GM18868 (cell line): ENCODE data around the gene RAB8A.
"Not testable (repeated sequence)": the region's sequence is repeated elsewhere in the genome, so short reads cannot be mapped to it uniquely, and the experiment has no call there.

Experiments
- ATAC-seq: cut with Tn5 transposase; IDR thresholded peaks from one replicate; pipeline ENCODE4 v1.9.1; 2021; ENCODE audit warnings: mild to moderate bottlenecking, moderate library complexity; ENCODE audit not compliant: unreplicated experiment

The RAB8A gene

GRCh38 chr19:16077984-16078758, 33.5 kb upstream of the RAB8A start:
- no peak for ATAC-seq

DNA sequence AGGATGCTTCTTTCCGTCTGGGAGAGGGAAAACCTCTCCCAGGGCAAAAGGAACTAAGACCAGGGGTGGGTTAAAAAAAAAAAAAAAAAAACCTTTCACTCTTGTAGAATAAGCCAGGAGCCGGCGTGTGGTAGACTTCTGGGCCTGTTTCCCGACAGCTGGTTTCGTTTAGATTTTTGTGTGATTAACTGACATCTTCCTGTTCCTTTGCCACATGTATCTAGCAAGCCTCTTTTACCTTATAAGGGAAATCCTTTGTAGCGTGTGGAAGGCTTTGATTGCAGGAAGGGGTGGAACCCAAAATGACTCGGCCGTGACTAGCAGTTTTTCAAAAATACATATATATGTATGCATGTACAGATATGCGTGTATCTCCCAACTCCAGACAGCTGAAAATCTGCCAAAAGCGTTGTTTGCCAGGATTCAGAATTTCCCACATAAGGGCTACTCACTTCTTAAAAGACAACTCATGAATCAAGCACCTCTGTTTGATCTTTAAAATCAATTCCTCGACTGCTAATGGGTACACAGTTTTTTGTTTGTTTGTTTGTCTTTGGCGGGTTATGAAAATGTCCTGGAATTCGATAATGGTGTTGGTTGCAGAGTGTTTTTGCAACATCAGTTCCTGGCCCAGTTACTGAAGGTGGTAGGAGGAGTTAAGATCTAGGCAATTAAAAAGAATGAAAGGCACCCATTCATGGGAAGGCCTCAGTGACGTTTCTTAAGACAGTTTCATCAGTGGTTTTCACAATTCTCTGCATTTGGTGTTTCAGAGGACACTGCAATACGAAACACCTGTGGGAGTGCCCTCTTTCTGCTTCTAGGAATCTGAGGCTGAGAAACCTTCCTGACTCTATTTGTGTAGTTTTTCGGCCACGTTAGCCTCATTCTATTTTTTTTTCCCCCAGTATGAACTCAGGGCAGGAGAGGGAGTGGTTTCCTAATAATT, 32.7 kb upstream of the RAB8A start:
- ATAC-seq: peak; percentile 37

DNA sequence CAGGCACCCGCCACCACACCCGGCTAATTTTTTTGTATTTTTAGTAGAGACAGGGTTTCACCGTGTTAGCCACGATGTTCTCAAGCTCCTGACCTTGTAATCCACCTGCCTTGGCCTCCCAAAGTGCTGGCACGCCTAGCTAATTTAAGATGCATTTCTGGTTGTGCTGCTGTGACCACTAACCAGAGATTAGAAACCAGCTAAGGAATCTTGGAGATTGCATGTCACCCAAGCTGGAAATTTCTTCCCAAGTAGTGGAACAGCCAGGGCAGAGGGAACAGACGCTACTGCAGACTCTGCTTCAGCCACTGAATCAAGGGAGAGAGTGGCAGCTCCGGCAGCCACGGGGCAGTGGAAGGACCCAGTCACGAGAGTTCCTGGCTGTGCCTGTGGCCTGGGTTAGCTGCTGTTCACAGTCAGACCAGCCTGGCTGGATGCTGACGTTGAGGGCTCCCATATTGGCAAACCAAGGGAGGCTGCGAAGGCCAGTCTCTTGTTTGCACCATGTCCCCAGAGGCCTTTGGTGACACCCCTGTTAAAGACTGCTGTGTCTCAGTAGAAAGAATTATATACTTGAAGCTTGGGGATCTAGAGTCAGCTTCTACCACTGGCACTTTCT, 27.5 kb upstream of the RAB8A start:
- no peak for ATAC-seq

- ATAC-seq: no peak
Observed at GRCh38 chr19:16085115-16085514, 26.6 kb upstream of the RAB8A start.

DNA sequence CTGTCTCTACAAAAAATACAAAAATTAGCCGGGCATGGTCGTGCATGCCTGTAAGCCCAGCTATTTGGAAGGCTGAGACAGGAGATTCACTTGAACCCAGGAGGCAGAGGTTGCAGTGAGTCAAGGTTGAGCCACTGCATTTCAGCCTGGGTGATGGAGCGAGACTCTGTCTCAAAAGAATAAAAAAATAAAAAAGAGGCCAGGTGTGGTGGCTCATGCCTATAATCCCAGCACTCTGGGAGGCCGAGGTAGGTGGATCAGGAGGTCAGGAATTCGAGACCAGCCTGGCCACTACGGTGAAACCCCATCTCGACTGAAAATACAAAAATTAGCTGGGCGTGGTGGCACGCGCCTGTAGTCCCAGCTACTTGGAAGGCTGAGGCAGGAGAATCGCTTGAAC, 24.3 kb upstream of the RAB8A start:
- ATAC-seq: not testable (repeated sequence)

DNA sequence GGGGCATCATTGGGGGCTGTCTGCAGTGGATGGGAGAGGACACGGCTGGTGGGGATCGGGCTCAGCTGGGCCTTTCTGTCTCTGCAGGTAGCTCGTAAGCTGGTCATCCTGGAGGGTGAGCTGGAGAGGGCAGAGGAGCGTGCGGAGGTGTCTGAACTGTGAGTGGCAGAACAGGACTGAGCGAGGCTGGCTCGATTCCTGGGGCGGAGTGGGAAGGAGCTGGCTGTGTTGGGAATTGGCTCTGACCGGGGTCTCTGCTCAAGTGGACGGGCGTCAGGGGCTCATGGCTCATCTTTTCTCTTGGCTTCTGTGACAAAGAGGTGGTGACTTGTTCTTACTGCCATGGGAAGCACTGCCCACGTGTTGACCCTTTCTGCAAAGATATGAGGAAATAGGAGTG, 23.7 kb upstream of the RAB8A start:
- ATAC-seq: no peak

GRCh38 chr19:16088351-16089009, 23.2 kb upstream of the RAB8A start:
- ATAC-seq: no peak

- no peak for ATAC-seq
Observed at GRCh38 chr19:16089010-16089846, 22.5 kb upstream of the RAB8A start.

GRCh38 chr19:16091546-16092475, 19.9 kb upstream of the RAB8A start:
- no peak for ATAC-seq

- no peak for ATAC-seq
Observed at GRCh38 chr19:16094360-16095070, 17.2 kb upstream of the RAB8A start.

DNA sequence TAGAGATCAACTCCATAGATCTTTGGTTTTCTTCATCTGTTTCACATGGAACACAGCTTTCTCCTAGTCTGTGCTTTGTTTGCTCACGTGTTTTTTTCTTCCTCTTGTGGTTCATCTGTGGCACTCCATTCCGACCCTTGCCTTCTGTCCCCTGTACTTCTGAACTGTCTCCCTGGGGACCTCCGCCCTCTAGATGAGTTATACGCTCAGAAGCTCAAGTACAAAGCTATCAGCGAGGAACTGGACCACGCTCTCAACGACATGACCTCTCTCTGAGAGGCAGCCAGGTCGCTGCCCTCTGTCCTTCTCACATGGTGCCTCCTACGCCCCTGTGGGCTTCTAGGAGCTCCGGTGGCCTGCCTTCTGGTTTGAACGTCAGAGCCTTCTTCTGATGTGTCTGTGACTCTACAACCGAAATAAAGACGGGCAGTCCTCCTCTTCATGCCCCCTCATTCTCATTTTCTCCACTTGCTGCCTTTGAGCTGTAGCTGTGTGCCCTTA, 16.6 kb upstream of the RAB8A start:
- ATAC-seq: no peak

DNA sequence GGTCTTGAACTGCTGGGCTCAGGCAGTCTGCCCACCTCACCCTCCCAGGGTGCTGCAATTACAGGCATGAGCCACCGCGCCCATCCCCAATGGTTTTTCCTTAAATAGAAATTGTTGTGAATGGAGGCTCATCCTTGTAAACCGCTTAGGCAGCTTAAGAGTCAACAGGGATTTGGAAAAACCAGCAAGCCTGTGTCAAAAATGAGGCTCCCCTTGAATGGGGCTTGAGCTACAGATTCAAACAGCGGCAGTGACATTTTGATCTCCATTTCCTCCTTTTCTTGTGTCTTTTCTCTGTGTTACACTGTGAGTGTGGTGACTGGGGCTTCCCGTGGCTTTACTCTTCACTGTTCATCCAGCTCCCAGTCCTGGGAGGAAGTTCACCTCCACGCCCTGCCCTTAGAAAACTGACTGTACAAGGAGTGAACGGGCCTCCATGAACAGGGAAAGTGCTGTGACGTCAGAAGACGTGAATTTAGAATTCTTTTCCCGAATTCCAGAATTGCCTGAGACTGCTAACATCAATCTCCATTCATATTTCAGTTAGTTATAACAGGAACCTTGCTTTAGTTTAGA, 15.3 kb upstream of the RAB8A start:
- ATAC-seq: no peak

DNA sequence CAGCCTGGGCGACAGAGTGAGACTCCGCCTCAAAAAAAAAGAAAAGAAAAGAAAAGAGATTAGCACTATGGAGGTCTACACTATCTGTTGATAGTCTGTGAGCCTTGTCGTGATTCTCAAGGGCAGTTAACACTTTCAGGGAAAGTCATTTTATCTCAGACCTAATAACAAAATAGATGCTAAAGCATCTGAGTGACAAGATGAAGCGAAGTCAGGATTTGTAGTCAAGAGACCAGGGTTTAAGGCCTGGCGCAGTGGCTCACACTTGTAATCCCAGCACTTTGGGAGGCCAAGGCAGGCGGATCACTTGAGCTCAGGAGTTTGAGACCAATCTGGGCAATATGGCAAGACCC, 13.3 kb upstream of the RAB8A start:
- no peak for ATAC-seq

DNA sequence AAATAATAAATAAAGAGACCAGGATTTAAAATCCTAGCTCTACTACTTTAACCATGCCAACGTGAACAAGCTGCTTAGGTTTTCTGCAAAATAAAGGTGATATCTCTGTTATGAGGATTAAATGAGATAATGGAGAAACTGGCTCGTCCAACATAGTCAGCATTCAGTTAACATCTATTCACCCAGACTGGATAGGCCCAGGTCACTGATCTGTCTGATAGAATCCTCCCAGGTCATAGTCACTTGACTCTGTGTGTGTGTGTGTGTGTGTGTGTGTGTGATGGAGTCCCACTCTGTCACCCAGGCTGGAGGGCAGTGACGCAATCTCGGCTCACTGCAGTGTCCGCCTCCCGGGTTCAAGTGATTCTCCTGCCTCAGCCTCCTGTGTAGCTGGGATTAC, 12.9 kb upstream of the RAB8A start:
- ATAC-seq: no peak

- not testable (repeated sequence) for ATAC-seq
Observed at GRCh38 chr19:16099314-16099965, 12.2 kb upstream of the RAB8A start.

- no peak for ATAC-seq
Observed at GRCh38 chr19:16100524-16100923, 11.2 kb upstream of the RAB8A start.

- no peak for ATAC-seq
Observed at GRCh38 chr19:16104722-16105121, 7.0 kb upstream of the RAB8A start.
